ENCODE results near the gene ERC2.

Gene ERC2

DNA sequence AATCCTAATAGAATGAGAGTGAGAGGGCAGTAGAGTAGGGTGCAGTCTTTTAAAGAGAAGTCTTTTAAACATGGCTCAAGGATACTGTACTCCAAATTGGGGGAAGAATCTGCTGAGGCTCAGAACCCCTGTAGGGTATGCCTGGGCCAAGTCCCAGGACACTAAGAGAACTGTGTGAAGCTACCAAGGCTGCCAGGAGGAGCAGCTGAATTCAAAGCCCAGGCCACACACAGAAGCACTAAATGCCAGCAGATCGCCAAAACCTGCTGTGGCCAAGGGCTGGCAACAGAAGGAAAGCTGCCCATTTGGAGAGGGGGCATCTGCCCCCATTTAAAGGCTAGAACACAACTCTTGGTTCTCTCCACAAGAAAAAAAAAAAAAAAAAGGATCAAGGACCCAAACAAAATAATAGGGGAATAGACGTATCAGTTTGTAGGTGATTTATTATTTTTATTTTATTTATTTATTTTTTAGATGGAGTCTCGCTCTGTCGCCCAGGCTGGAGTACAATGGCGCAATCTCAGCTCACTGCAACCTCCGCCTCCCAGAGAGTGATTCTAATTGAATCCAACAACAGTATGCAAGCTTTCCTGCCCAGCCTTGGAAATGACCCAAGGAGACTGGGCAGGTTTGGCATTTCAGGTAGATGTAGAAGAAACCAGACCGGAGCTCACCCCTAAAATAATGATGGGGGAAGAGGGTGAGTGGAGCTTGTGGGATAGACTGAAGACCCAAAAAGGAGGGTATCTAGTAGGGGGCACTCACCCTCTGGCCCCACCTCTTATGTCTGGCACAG is 702.2 kb downstream of the ERC2 start:
- TF ChIP-seq, protein P1, sequence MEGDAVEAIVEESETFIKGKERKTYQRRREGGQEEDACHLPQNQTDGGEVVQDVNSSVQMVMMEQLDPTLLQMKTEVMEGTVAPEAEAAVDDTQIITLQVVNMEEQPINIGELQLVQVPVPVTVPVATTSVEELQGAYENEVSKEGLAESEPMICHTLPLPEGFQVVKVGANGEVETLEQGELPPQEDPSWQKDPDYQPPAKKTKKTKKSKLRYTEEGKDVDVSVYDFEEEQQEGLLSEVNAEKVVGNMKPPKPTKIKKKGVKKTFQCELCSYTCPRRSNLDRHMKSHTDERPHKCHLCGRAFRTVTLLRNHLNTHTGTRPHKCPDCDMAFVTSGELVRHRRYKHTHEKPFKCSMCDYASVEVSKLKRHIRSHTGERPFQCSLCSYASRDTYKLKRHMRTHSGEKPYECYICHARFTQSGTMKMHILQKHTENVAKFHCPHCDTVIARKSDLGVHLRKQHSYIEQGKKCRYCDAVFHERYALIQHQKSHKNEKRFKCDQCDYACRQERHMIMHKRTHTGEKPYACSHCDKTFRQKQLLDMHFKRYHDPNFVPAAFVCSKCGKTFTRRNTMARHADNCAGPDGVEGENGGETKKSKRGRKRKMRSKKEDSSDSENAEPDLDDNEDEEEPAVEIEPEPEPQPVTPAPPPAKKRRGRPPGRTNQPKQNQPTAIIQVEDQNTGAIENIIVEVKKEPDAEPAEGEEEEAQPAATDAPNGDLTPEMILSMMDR (IDR thresholded peaks at IDR 0.05), result no peak

DNA sequence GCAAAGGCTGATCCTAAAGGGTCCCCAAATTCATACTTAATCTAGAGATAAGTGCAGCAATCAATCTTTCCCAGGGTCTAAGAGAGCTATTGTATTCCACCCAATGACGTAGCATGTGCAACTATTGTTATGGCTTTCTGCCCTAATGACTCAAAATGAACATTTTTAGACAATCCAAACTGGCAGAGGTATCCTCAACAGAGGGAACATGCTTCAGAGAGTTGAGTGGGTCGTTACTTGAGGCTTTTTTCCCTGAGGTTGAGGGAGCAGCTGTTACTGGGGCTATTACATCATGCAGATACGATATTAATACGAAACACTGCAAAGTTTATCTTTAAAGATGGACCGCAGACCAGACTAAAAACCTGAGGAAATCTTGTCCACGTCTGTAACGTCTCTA is 702.9 kb downstream of the ERC2 start:
- TF ChIP-seq, protein P1 (IDR thresholded peaks at IDR 0.05), result no peak

DNA sequence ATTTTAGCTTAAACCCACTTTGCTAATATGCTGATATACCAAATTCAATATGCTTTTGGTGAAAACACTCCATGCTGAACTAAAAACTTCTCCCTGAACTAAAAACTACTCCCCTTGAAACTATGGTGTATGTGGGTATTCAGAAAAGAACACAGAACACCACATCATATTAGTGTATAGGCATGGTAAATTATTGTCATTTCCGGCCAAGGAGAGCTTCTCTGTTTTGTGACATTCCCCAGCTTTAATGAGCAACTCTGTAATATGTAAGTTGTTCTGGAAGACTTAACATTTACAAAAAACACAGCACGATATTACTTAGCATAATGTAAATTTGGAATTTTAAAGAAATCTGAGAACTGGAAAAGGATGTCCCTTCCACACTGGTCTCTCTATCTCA is 711.3 kb downstream of the ERC2 start:
- TF ChIP-seq, protein P1 (IDR thresholded peaks at IDR 0.05), result no peak

DNA sequence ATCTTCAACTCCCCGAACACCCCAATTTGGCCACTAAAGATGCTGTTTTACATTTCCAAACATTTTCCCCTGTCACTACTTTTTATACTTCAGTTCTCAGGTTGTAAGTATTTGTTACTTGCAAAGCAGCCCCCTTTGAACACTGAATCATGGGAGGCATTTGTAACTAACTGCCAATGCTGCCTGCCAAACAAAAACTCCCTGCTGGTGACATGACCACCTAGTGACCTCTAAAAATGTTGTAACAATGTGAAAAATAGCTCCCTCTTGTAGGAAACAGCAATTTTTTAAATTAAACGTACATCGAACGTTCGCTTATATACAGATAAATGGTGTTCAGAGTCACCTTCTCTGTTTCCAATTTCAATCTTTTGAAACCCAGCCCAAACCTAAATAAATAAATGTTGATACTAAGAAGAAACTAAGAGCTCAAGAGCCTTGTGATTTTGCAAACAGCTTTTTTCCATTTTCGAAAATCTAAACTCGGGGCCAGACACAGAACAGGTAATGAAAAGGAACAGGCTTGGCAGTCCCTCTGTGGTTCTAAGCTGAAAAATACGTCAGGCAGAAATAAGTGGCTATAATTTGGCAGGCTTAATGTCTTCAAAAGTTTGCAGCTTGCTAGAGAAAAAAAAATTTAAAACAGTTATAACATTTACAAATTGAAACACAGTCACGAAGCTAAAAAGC is 712.6 kb downstream of the ERC2 start:
- TF ChIP-seq, protein P1 (IDR thresholded peaks at IDR 0.05), result no peak

DNA sequence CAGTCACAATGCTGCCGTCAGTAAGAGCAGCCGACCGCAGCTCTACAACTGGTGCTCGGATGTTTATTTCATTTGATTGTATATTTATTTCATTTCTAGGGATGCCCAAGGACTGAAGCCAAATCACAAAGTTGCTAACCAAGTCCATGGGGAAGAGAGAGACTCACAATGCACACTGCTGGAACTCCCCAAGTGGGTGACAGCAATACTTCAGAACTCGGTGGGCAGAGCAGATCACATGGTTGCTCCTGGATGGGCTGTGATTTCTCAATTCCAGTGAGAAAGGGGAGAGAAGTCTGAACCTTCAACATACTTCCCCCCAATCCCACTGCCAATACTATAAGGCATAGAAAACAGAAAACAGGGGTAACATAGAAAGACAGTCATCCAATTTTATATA is 715.4 kb downstream of the ERC2 start:
- TF ChIP-seq, protein P1 (IDR thresholded peaks at IDR 0.05), result no peak

DNA sequence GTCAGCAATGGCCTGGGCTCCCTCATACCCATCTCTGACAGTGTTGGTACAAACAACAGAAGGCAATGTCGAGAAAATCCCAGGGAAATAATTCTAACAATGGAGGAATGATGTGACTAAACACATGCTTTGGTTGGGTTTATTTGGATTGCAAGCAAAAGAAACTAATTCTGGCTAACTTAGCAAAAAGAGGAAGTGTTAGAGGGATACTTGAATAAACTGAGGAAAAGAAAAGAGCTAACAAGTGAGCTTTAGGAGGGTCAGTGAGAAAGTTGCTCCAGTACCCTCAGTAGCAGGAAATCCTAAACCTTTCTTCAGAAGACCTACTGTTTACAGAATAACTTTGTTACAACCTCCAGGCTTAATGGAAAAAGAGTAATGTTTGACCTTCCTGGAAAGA is 716.5 kb downstream of the ERC2 start:
- TF ChIP-seq, protein P1 (IDR thresholded peaks at IDR 0.05), result no peak

DNA sequence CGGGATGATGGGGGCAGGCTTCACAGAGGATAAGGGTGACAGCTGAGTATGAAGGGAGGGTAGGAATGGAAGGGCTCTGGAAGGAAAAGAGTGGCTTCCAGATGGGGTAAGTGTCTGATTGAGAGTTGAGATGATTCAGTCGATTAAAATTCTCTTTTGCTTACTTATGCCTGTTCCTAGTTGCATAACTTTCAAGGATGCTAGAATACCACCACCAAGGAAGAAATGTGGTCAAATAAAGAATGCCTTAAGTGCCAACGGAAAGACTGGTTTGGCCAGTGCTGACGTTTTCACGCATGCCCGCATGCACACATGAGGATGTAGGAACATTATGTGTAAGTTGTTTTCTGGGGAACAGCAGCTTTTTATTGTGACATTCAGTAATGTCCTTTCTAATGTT is 717.7 kb downstream of the ERC2 start:
- TF ChIP-seq, protein P1 (IDR thresholded peaks at IDR 0.05), result no peak
